Neural progenitor cell (in vitro differentiated cells): Measurements from ENCODE around the gene STK26. TPM values are rescaled to one million over a fixed set of nuclear protein-coding genes. Genes with fewer than 3 reads are reported as not detected.

ENCODE experiments used
- DNase-seq: peaks from one replicate; pipeline ENCODE4 v3.0.0-alpha.2; 2016; ENCODE audit warnings: low spot score
- H2AFZ ChIP-seq: fragments of 200-600 bp; sonication (generic); replicated peaks from 2 replicates; pipeline ENCODE4 v1.6.1; 2016; ENCODE audit warnings: antibody characterized with exemption
- H3F3A ChIP-seq: fragments of 200-600 bp; sonication (generic); 2 replicates; pipeline ENCODE4 v1.6.1; 2016; ENCODE audit warnings: antibody characterized with exemption, low read depth
- H3K27ac ChIP-seq: fragments of 200-600 bp; sonication (generic); 2 replicates; pipeline ENCODE4 v1.5.1; 2016; ENCODE audit warnings: mild to moderate bottlenecking
- H3K27me3 ChIP-seq: fragments of 200-600 bp; sonication (generic); 2 replicates; pipeline ENCODE4 v1.6.1; 2016; ENCODE audit warnings: mild to moderate bottlenecking, moderate library complexity
- H3K36me3 ChIP-seq: fragments of 200-600 bp; sonication (generic); 2 replicates; pipeline ENCODE4 v1.5.1; 2016
- H3K4me1 ChIP-seq: fragments of 200-600 bp; sonication (generic); 2 replicates; pipeline ENCODE4 v1.6.1; 2016; ENCODE audit warnings: mixed run types
- H3K4me2 ChIP-seq: fragments of 200-600 bp; sonication (generic); 2 replicates; pipeline ENCODE4 v1.6.1; 2016
- H3K4me3 ChIP-seq: fragments of 200-600 bp; sonication (generic); 2 replicates; pipeline ENCODE4 v1.5.1; 2016
- H3K79me2 ChIP-seq: fragments of 200-600 bp; sonication (generic); 2 replicates; pipeline ENCODE4 v1.6.1; 2016; ENCODE audit warnings: low read depth
- H3K9ac ChIP-seq: fragments of 200-600 bp; sonication (generic); 2 replicates; pipeline ENCODE4 v1.6.1; 2016
- H3K9me3 ChIP-seq: fragments of 200-600 bp; sonication (generic); 2 replicates; pipeline ENCODE4 v1.5.1; 2016; ENCODE audit warnings: low read depth
- H4K20me1 ChIP-seq: fragments of 200-600 bp; sonication (generic); 2 replicates; pipeline ENCODE4 v1.6.1; 2016; ENCODE audit warnings: low read depth
- H3K27ac Mint-ChIP-seq: 3 replicates; pipeline ENCODE4 v1.8.0; 2021; ENCODE audit warnings: mixed read lengths
- H3K27me3 Mint-ChIP-seq: 2 replicates; pipeline ENCODE4 v1.8.0; 2022; ENCODE audit warnings: low read depth, mild to moderate bottlenecking, inconsistent platforms, moderate library complexity, mixed read lengths; ENCODE audit not compliant: insufficient read depth
- H3K36me3 Mint-ChIP-seq: 3 replicates; pipeline ENCODE4 v1.8.0; 2021; ENCODE audit warnings: mixed read lengths
- H3K4me1 Mint-ChIP-seq: 3 replicates; pipeline ENCODE4 v1.8.0; 2021; ENCODE audit warnings: mixed read lengths
- H3K4me3 Mint-ChIP-seq: 3 replicates; pipeline ENCODE4 v1.8.0; 2021; ENCODE audit warnings: mild to moderate bottlenecking, moderate library complexity, mixed read lengths
- H3K9me3 Mint-ChIP-seq: 3 replicates; pipeline ENCODE4 v1.8.0; 2020; ENCODE audit warnings: mixed read lengths
- EZH2 ChIP-seq: fragments of 200-600 bp; sonication (generic); IDR thresholded peaks from 2 replicates; pipeline ENCODE4 v1.6.1; 2017; ENCODE audit warnings: antibody characterized with exemption, mild to moderate bottlenecking, moderate library complexity
- EZH2phosphoT487 ChIP-seq: fragments of 200-600 bp; sonication (generic); IDR thresholded peaks from 2 replicates; pipeline ENCODE4 v1.6.1; 2017; ENCODE audit warnings: antibody characterized with exemption
- total RNA-seq: library from RNA; depleted of rRNA; stranded (reverse); fragments of >200 nt; gene quantifications from 2 replicates; pipeline ENCODE4 v1.2.3, GENCODE V29; 2015; ENCODE audit warnings: low replicate concordance
- TF ChIP-seq, protein P1 (sequence below): fragments of 200-600 bp; sonication (generic); IDR thresholded peaks from 2 replicates; pipeline ENCODE4 v1.5.1; 2017; ENCODE audit warnings: antibody characterized with exemption, mild to moderate bottlenecking

STK26 gene
- total RNA-seq, 1 donor from 2014 or later = 182 TPM

DNA sequence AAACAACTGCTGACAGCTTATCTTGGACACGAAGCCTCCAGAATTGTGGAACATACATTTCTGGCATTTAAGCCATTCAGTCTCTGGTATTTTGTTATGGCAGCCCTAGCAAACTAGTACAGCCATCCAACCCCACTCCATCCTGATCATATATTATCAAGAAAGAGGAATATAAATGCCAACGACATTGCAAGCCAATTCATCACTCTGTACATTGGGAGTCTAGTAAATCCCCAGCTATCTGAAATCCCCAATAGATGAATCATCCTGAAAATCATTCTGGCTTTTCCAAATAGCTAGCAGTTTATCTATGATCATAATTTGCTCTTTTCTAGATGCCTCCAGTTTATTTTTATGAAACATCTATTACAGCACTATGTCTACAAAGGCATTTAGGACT lies 63.6 kb downstream of the STK26 start:
- Mint-ChIP-seq H3K4me1 (no peaks in the 10 kb centered on the region), H3K27me3 (no peaks in the 10 kb centered on the region), H3K4me3 (no peak overlapping the region), H3K36me3 (no peaks in the 10 kb centered on the region), H3K27ac (no peak overlapping the region), H3K9me3 (no peaks in the 10 kb centered on the region)
- H3K4me1 ChIP-seq = no peaks in the 10 kb centered on the region
- H3K27ac ChIP-seq = no peak overlapping the region
- H3K36me3 ChIP-seq = no peaks in the 10 kb centered on the region
- DNase-seq = no peak
- no peaks in the 10 kb centered on the region for H3K27me3 ChIP-seq
- TF ChIP-seq EZH2 = no peak
- TF ChIP-seq, protein P1, sequence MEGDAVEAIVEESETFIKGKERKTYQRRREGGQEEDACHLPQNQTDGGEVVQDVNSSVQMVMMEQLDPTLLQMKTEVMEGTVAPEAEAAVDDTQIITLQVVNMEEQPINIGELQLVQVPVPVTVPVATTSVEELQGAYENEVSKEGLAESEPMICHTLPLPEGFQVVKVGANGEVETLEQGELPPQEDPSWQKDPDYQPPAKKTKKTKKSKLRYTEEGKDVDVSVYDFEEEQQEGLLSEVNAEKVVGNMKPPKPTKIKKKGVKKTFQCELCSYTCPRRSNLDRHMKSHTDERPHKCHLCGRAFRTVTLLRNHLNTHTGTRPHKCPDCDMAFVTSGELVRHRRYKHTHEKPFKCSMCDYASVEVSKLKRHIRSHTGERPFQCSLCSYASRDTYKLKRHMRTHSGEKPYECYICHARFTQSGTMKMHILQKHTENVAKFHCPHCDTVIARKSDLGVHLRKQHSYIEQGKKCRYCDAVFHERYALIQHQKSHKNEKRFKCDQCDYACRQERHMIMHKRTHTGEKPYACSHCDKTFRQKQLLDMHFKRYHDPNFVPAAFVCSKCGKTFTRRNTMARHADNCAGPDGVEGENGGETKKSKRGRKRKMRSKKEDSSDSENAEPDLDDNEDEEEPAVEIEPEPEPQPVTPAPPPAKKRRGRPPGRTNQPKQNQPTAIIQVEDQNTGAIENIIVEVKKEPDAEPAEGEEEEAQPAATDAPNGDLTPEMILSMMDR = no peak
- no peak for TF ChIP-seq EZH2phosphoT487
- H3F3A ChIP-seq = no peaks in the 10 kb centered on the region
- H3K4me3 ChIP-seq = no peak overlapping the region
- H3K79me2 ChIP-seq = no peaks in the 10 kb centered on the region
- H3K4me2 ChIP-seq = no peak overlapping the region
- H3K9ac ChIP-seq = no peak overlapping the region
- H2AFZ ChIP-seq = no peak overlapping the region
- no peaks in the 10 kb centered on the region for H4K20me1 ChIP-seq
- peaks cover 9% of the 10 kb centered on the region for H3K9me3 ChIP-seq

DNA sequence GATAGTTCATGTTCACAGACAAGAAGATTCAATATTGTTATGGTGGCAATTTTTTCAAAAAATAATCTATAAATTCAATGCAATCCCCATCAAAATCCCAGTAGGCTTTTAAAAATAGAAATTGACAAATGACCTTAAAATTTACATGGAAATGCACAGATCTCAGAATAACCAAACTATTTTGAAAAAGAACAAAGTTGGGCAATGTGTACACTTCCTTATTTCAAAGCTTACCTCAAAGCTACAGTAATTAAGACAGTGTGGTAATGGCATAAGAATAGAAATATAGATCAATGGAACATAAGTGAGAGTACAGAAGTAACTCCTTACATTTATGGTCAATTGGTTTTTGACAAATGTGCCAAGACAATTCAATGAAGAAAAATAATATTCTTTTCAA lies 65.8 kb downstream of the STK26 start:
- no peaks in the 10 kb centered on the region for H3K27me3 ChIP-seq
- Mint-ChIP-seq H3K27me3 (no peaks in the 10 kb centered on the region), H3K9me3 (no peaks in the 10 kb centered on the region), H3K27ac (no peak overlapping the region), H3K36me3 (no peaks in the 10 kb centered on the region), H3K4me3 (no peak overlapping the region), H3K4me1 (peaks cover 4% of the 10 kb centered on the region)
- no peaks in the 10 kb centered on the region for H3K79me2 ChIP-seq
- peaks cover 9% of the 10 kb centered on the region for H3K9me3 ChIP-seq
- H3K36me3 ChIP-seq = no peaks in the 10 kb centered on the region
- H3K4me1 ChIP-seq = no peaks in the 10 kb centered on the region
- no peaks in the 10 kb centered on the region for H3F3A ChIP-seq
- no peaks in the 10 kb centered on the region for H4K20me1 ChIP-seq
- H2AFZ ChIP-seq = no peak overlapping the region
- no peak overlapping the region for H3K4me2 ChIP-seq
- DNase-seq = no peak
- no peak overlapping the region for H3K4me3 ChIP-seq
- H3K9ac ChIP-seq = no peak overlapping the region
- TF ChIP-seq, protein P1 = no peak
- TF ChIP-seq EZH2 = no peak
- H3K27ac ChIP-seq = no peak overlapping the region

DNA sequence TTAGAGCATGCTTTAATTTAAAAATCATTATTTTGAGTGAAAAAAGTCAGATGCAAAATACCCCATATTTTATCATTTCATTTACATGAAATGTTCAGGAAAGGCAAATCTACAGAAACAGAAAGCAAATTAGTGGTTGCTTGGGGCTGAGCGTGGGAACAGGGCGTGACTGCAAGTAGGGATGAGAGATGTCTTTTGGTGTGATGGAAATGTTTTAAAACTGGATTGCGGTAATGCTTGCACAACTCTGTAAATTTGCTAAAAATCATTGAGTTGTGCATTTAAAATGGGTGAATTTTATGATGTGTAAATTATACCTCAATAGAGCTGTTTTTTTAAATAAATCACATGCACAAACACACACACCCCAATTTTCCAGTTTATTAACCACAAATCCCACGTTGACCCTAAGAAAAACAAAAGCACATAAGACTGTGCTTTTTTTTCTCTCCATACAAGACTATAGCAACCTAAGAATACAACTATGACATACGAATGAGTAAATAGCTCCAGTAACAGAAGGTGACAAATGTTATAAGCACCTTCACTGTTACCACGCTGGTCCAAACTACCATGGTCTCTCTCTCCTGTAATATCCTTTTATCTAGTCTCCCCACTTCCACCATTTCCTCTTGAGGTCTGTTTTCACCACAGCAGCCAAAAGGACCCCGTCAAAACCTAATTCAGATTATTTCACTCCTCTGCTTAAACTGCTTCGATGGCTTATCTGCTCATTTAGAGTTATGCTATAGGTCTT lies 67.5 kb downstream of the STK26 start:
- Histone ChIP-seq H3K9ac (no peak overlapping the region), H3K4me2 (no peak overlapping the region), H3K4me3 (no peak overlapping the region), H2AFZ (no peak overlapping the region), H3F3A (no peaks in the 10 kb centered on the region), H3K79me2 (no peaks in the 10 kb centered on the region), H3K27ac (no peak overlapping the region), H3K9me3 (peaks cover 9% of the 10 kb centered on the region), H3K27me3 (no peaks in the 10 kb centered on the region), H3K4me1 (no peaks in the 10 kb centered on the region), H4K20me1 (no peaks in the 10 kb centered on the region), H3K36me3 (no peaks in the 10 kb centered on the region)
- Mint-ChIP-seq H3K27me3 (no peaks in the 10 kb centered on the region), H3K4me3 (no peak overlapping the region), H3K27ac (no peak overlapping the region), H3K36me3 (no peaks in the 10 kb centered on the region), H3K9me3 (no peaks in the 10 kb centered on the region), H3K4me1 (peaks cover 4% of the 10 kb centered on the region)
- TF ChIP-seq, protein P1 = no peak
- no peak for TF ChIP-seq EZH2phosphoT487
- no peak for TF ChIP-seq EZH2
- DNase-seq = no peak
